Activated naive CD4-positive, alpha-beta T cell treated with anti-CD3 and anti-CD28 coated beads, Interleukin-2, amount 50 U/mL, for 16 hours (primary cell): Measurements from ENCODE around the gene TRIM25.

Source experiments
- DNase-seq: peaks from one replicate; pipeline ENCODE4 v3.0.0-alpha.2; 2020

Gene TRIM25

DNA sequence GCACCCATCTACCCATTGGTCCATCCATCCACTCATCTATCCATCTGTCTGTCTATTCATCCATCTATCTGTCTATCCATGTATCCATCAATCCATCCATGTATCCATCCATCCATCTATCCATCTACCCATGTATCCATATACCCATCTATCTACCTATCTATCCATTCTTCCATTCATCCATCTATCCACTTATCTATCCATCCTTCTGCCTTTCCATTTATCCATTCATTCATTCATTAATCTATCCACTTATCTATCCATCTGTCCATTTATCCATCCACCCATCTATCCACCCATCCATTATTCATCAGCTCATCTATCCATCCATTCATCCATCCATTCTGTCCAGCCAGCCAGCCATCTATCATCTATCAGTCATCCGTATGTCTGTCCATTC is 21.5 kb downstream of the TRIM25 start:
- no peak for DNase-seq

DNA sequence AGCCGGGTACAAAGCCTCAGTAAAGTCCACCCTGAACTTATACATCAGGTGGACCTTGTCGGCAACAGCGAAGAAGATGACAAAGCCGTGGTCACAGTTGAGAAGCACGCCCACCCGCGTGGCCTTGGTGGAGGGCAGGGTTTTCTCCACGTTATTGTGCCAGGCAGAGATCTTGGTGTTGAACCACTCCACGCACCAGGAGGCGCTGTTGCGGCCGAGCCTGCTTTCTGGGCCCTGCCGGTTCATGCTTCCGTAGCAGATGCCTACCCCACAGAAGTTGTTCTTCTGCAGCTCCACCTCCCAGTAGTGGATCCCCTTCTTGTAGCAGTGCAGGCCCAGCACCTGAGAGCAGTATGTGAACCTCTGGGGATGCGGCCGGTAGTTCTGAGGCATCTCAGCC is 22.1 kb downstream of the TRIM25 start:
- DNase-seq: peak; percentile 64

DNA sequence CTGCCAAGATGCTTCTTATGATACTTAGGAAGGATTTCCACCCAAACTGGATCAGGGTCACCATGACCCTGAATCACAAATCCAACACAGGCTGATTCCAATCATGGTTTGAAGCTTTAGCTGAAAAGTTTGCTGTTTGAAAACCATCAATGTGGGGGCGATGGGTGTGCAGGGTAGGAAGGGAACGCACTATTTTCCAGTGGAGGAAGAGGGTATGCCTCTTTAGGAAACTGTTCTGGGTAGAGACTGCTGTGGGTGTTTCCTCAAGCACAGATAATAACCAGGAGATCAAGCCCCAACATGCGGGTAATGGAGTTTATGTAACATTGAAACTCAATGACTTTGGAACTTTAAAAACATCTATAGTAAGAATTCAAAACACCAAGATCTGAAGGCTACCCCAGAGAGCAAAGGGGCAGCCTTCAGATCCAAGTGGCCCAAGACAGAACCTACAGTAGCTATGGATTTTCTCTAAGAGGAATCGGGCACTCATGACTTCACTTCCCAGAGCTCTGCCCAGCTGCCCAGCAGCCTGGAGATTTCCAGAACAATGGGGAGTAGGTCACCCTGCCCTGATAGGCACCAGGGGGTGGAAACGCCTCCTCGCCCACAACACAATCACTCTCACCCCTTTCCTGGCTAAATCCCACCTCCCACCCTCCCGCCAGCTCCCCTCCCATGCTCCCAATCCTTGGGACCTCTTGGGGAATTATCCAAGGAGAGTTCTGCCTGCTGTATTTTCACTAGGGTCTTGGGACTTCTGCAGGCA is 22.8 kb downstream of the TRIM25 start:
- no peak for DNase-seq

DNA sequence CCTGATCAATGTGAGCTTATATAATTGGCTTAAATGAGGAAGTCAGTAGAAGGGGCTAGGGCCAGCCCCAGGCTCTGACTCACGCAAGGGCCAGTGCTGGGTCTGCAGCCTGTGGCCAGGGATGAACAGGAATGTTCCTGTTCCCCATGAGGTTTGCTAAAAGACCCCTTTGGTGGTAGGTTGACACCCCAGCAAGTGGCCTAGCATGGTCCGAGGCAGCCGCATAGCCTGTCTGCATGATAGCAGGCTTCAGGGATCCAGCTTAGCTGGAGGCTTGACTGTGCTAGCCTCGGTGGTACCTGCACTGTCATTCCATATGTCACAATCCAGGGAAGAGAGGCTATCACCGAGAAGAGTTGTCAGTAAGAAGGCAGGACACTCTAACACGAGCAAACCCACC is 23.5 kb downstream of the TRIM25 start:
- no peak for DNase-seq

DNA sequence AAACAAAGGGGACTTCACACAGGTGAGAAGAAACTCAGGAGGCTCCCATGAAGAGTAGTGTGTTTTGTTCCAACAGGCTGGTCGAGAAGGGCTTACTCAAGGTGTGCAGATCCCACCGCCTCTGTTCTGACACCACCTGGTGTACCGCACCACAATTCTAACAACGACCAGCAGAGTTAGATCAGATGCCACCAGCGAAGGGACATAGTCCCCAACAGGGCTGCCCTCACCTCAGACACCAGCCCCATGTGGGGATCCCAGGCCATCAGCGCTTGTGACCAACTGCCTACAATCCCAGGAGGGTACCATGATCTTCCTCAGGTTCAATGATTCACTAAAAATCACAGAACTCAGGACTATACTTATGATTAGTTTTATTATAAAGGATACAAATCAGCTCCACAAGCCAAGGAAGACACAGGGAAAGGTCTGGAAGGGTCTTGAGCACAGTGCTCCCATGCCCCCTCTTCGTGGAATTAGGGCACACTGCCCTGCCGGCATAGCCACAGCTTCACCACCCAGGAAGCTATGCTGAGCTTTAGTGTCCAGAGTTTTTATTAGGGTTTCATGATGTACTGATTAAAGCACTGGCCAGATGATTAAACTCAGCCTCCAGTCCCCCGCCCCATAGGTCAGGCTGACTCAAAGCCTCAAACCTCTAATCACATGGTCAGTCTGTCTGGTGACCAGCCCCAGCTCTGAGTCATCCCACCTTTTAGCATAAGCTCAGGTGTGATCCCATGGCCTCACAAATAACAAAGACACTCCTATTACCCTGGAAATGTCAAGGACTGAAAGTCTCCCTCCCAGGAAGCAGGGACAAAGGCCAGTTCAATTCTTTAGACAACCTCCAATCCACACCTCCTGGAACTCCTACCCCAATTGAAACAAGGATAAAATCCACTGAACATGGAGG is 26.0 kb downstream of the TRIM25 start:
- no peak for DNase-seq

DNA sequence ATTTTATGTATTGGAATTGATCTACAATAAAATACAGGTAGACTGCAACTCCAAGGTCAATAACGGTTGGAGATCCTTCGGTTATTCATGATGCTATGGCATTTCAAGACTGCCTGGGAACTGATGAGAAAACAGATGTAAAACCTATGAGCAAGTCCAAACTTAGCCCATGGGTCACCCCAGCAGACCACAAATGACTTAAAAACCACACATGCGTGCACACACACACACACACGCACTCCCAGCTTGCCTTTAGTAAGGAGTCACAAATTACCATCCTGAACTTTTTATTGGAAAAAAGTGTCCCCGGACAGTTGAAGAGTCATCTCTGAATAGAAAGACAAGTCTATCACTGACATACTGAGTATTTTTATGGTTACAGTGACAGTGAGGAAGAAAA is 26.7 kb downstream of the TRIM25 start:
- no peak for DNase-seq

DNA sequence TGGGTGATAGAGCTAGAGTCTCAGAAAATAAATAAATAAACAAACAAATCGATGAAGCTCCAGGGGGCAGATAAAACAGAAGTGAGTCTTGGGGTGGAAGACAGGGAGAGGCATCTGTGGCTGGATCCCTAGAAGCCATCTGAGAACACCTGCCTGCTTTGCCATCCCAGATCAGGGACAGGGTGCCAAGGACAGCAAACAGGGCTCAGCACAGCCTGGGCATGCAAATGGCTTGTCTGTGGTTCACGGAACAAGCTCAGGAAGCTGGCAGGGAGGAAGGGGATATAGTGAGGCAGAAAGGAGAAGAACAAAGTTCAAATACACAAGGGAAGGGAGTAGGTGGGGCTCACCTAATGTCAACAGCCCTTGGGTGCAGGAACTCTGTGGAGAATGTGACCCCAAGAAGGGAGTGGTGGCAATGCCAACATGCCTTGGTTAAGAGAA is 27.5 kb downstream of the TRIM25 start:
- no peak for DNase-seq

DNA sequence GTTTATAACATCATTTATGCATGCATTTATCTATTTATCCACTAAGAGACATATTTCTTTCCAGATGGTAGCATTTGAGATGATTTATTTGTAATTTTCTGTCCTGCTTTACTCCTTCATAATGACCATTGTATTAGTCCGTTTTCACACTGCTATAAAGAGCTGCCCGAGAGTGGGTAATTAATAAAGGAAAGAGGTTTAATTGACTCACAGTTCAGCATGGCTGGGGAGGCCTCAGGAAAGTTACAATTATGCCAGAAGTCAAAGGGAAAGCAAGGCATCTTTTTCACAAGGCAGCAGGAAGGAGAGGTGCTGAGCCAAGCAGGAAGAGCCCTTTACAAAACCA is 28.6 kb downstream of the TRIM25 start:
- DNase-seq: no peak

DNA sequence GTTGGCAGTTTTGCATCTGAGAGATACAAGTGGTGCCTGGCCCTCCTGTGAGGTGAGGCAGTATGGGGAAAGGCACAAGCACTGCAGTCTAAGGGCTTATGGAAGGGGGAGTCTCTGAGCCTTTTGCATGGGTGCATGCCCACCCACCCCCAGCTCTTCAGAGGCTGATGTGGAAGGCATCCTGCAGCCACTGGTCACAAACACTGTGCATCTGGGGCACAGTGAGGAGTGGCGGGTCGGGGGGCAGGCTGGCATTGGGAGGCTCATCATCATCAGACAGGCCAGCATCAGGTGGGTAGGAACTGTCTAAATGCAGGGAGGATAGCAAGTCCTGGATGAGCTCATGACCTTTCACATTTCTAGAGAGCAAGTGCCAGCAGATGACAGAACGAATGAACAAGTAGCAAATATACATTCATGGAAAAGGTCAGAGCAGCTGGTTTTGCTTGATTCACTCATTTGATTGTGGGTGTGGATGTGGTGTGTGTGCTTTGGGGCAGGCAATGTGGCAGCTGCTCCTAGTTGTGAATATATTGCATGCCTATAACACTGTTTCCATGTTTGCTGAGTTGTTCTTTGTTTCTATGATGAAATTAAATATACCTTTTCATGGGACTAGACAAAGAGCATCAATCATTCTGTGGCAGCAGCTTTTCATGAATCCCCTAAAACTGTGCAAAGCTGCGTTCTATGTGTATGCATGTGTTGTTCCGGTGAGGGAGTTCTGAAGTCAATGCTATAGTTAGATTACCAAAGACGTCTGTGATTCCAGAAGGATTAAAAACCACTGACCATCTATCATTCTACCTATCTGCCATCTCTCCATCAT is 29.2 kb downstream of the TRIM25 start:
- no peak for DNase-seq

DNA sequence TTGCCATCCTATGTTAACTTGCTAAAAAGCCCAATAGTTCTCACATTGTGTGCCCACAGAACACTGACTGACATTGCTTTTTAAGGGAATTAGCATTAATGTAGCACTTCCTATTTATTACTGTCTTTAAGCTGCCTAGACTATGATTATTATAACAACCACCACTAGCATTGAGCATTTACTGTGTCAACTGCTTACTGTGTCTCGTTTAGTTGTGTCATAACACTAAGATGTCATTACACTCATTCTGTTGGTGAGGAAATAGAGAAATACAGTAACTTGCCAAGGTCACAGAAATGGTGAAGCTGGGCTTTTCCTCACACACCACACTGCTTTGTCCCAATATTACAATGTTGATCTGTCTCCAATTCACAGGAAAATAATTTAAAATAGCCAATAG is 30.2 kb downstream of the TRIM25 start:
- no peak for DNase-seq

DNA sequence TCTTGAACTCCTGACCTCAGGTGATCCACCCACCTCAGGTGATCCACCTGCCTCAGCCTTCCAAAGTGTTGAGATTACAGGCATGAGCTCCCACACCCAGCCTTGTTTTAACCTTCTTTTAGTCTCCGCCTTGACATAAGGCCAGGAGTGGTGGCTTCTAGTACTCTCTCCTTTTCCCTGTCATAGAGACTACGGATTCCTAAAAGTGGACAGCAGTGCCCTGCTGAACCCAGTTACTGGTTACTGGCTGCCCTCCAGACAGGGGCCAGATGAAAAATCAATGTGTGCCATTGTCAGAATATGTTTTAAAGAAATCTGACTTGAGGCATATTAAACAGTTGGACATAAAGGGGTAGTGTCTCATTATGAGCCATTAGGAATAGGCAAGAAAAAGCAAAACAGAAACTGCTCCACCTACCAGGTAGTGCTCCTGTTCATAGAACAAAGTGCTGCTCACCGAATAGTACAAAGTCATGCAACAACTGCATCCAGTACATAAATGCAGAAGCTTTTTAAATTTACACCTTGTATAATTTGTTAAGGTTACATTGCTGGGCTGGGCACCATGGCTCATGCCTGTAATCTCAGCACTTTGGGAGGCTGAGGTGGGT is 32.1 kb downstream of the TRIM25 start:
- no peak for DNase-seq

DNA sequence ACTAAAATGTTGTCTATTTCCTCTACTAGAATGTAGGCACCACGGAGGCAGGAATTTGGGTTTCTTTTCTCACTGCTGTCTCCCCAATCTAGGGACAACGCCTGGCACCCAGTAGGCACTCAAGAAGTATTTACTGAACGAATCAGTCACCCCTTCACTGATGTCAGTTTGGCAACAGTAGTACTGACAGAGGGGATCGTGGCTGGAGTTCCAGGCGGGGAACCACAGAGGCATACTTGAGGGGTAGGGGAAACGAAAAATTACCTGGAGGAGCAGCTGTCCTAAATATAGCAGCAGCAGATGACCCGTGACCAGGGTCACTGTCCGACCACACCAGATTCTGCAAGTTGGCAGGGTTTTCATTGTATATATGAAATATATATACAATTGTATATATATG is 33.3 kb downstream of the TRIM25 start:
- no peak for DNase-seq

DNA sequence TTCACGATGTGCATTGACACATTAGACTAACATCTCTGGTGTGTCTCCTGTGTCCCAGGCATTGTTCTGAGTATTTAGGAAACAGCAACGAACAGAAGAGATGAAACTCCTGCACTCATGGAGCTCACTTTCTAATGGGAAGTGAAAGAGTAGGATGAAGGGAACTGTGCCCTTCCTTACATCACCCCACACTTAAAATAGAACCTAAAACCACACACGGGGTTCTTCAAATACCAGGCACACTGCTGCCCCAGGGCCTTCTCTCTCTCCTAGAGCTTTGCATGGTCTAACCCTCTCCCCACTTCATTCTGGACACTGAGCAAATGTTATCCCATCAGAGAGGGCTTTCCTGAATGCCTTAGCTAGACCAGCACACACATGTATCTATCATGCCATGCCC is 33.7 kb downstream of the TRIM25 start:
- DNase-seq: no peak

DNA sequence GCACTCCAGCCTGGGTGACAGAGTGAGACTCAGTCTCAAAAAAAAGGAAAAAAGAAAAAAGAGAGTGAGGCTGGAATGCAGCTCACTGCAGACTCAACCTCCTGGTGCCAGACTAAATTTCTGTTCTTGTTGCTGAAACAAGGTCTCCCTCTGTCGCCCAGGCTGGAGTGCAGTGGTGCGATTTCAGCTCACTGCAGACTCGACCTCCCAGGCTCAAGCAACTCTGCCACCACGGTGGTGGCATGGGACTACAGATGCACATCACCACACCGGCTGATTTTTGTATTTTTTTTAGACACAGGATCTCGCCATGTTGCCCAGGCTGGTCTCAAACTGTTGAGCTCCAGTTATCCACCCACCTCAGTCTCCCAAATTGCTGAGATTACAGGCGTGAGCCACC is 34.6 kb downstream of the TRIM25 start:
- no peak for DNase-seq

DNA sequence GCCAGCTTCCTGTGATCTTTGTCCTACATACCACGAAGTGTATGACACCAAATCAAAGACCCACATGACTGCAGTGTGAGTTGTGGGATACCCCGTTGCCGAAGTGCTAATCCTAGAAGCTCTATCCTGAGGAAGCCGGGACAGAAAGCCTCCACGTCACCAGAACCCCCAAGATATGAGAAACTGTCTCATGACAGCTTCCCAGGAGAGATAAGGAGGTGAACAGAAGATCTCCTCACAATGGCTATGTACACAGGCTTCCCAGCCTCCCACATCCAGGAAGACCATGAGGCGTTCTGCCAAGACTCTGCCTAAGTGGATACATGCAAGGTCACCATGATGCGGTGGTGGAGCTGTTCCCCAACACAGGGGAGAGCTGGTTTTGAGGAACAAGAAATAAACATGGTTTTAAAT is 37.1 kb downstream of the TRIM25 start:
- DNase-seq: no peak

DNA sequence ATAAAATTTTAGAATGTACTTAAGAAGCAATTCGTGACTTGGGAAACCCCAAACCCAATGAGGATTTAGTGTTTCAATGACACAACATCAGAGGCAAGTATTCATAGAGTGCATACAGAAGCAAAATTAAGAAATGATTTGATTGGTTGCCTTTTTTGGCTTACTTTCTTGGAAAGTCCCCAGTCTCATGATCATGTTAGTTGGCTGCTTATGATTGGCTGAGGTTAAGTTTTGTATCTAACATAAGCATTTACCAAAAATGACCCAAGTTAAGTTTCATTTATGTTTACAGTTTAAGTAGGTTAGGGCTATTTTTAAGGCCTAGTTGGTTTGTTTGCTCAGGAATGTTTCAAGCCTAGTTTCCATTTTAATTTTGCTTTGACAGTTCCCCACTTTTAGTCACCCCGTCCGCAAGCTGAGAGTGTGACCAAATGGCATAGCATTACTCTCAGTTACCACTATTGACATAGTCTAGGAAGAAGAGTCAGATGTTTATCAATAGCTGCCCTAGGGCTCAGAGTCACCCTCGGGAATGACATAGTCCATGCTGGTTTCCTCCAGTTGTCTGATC is 43.7 kb downstream of the TRIM25 start:
- DNase-seq: no peak

DNA sequence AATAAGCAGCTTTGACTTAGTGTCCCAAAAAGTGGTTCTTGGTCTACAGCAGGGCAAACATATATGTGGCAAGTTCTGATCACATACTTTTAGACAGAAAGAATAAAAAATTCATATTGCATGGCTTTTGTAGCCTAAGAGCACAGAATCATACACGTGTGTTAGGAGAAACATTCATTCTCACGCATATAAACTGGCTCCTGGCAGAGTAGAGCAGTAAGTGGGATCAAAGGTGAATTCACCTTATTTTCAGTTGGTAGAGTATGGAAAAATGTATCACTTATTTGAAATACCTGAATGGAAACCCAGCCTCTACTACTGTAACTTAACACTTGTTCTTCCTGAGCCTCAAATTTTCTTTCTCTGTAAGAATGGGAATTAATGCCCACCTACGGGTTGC is 45.1 kb downstream of the TRIM25 start:
- no peak for DNase-seq

DNA sequence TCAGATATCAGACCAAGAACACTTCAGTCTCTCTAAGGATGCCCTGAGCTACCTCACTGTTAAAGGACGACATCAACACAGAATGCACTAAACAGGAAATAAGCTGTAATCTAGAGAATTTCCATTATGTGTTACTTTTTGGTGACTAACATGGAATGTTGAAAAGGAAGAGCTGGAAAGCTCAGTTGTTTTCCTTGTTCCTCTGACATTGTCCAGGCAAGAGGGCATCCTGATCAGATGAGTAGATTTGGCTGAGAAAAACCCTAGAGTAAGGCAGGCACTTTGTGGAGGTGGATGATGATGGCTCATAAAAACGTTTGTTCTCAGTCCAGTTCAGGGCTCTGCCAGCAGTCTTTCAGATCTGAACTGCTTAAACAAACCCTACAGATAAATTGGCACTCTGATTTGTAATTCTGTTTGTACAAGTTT is 45.9 kb downstream of the TRIM25 start:
- no peak for DNase-seq

DNA sequence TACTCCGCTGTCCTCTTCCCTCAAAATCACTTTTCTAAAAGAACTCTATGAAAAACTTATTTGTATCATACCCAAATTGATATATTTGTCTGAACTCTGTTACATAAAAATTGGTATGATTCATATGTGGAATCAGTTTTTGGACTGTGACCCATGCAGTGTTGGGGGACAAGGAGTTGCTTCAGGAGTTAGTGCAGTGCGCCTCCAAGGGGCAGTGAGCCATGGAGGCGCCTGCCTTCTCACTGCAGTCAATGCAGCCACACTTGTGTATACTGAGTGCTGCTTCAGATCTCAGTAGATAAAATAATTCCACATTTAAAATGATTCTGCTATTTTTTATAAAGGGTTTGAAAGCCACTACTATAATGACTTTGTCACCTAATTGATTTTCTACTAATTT is 47.4 kb downstream of the TRIM25 start:
- DNase-seq: no peak

DNA sequence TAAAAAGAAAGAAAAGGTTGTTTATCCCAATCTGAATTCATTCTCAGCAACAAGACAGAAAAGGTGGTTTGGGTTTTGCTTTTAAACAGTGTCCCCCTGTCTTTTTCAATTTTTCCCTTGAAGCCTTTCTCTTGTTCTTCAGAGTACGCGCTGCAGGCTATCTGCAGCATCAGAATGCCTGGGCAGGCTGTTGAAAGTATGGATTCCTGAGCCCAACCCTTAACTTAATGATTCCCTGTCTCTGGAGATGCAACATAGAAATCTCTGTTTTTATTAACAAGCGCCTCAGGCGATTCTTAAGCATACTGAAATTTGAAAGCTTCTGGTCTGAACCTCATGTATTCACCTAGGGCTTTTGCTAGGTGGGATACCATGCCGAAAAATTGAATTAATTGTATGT is 47.8 kb downstream of the TRIM25 start:
- no peak for DNase-seq

DNA sequence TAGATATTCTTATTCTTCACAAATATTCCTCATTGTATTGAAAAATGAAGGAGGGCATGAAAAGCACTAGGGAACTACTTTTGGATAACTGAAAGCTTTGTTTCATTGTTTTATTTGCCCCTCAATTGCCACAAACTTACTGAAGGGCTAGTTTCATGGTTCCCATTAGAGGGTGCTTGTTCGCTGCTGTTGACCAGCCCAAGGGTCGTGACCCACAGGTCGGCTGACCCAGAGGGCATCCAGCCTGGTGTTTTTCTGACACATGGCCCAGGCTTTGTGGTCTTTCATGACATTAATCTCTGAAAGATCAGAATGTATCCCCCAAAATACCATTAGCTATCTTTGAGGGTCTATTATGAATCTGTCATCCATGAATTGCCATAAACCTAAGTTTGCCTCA is 49.9 kb downstream of the TRIM25 start:
- no peak for DNase-seq

DNA sequence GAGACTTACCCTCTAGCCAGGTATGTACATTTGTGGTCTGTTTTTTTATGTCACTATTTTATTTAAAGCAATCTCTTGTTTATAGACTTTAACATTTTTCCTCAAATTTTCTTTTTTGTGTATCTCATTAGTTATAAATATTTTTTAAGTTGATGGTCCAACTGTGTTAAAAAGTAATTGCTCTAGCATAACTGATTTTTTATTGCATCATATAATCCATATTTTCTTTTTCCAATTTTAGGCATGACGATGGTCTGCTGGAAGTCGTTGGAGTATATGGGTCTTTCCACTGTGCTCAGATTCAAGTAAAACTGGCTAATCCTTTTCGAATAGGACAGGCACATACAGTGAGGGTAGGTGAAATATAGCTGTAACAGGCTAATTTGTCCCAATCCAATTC is 52.0 kb downstream of the TRIM25 start:
- no peak for DNase-seq

DNA sequence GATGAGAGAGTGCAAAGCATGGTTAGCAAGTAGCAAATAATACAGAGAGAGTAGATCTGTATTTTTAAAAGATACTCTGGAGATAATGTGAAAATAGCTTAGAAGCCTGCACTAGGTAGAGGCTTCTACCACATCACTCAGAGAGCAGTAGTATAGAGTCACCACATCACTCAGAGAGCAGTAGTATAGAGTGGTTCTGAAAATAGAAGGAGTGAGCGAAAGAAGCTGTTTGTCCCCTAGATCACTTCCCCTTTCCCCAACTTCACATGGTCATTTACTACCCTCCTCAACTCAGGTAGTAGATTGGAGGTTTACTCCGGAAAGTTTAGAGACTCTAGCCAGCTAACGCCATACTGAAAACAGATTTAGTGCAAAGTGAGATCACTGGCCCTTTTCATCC is 62.8 kb downstream of the TRIM25 start:
- no peak for DNase-seq
